Type B pancreatic cell (in vitro differentiated cells): ENCODE results near the gene TINCR. TPM values are rescaled to one million over a fixed set of nuclear protein-coding genes. Genes with fewer than 3 reads are reported as not detected.

Experiments
- DNase-seq: peaks from one replicate; pipeline ENCODE4 v3.0.0; 2021; ENCODE audit warnings: mixed read lengths; ENCODE audit not compliant: unreplicated experiment; ENCODE audit errors: extremely low spot score
- H3K27ac Mint-ChIP-seq: 2 replicates; pipeline ENCODE4 v1.8.0; 2021; ENCODE audit warnings: mild to moderate bottlenecking, mixed read lengths
- H3K27me3 Mint-ChIP-seq: 2 replicates; pipeline ENCODE4 v1.8.0; 2021; ENCODE audit warnings: mixed read lengths
- H3K36me3 Mint-ChIP-seq: 2 replicates; pipeline ENCODE4 v1.8.0; 2021; ENCODE audit warnings: mixed read lengths
- H3K4me1 Mint-ChIP-seq: one replicate; pipeline ENCODE4 v1.8.0; 2021; ENCODE audit warnings: mixed read lengths; ENCODE audit not compliant: unreplicated experiment
- H3K4me3 Mint-ChIP-seq: 2 replicates; pipeline ENCODE4 v1.8.0; 2021; ENCODE audit warnings: mild to moderate bottlenecking, mixed read lengths
- H3K9me3 Mint-ChIP-seq: 2 replicates; pipeline ENCODE4 v1.8.0; 2021; ENCODE audit warnings: mixed read lengths
- CTCF ChIP-seq: fragments of 200-600 bp; sonication (generic); conservative IDR thresholded peaks from 2 replicates; pipeline ENCODE4 v1.5.0; 2021; ENCODE audit warnings: antibody characterized with exemption, mild to moderate bottlenecking
- total RNA-seq: library from RNA; stranded (reverse); gene quantifications from 2 replicates; pipeline ENCODE4 v1.2.1, GENCODE V29; 2021; ENCODE audit warnings: low replicate concordance

Gene TINCR
- total RNA-seq, 1 donor from 2014 or later, result 9.0 TPM

DNA sequence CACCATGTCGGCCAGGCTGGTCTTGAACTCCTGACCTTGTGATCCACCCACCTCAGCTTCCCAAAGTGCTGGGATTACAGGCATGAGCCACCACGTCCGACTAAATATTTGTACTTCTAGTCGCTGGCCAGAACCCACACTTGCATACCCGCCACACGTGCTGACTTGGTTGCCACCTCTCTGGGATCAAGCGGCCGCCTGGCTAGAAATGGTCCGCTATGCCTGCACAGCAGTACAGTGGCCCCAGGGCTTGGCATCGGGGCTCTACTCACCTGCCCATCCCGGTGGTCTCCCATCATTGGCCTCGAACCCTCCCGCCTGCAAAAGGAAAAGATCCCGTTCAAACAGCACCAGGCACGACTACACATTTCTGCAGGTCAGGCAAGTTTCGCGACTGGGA is 23.7 kb upstream of the TINCR start:
- Mint-ChIP-seq H3K4me3 (no peak overlapping the region), H3K27ac (no peak overlapping the region), H3K4me1 (peaks cover 9% of the 10 kb centered on the region), H3K36me3 (peaks cover 26% of the 10 kb centered on the region), H3K9me3 (no peaks in the 10 kb centered on the region), H3K27me3 (no peaks in the 10 kb centered on the region)
- no peak for DNase-seq
- TF ChIP-seq CTCF, result no peak

DNA sequence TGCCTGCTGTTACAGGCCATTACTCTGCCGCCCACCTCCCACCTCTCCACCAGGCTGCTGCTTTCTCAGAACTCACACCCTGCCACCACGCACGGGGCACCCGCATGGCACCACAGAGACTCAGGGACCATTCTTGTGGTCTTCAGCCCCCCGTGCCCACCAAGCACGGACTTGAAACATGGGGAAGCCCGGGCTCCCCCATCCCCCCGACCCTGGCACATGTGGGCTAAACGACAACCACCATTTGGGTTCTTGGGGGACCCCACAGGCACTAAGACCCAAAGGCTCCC is 23.1 kb upstream of the TINCR start:
- H3K27ac Mint-ChIP-seq, result no peak overlapping the region

GRCh38 chr19:5590151-5590864 is 22.6 kb upstream of the TINCR start:
- Mint-ChIP-seq H3K9me3 (no peaks in the 10 kb centered on the region), H3K4me1 (peaks cover 15% of the 10 kb centered on the region), H3K27ac (no peak overlapping the region), H3K36me3 (peaks cover 23% of the 10 kb centered on the region), H3K27me3 (no peaks in the 10 kb centered on the region), H3K4me3 (no peak overlapping the region)
- TF ChIP-seq CTCF, result no peak
- no peak for DNase-seq

More for the DNA sequence above, 23.1 kb upstream of the TINCR start:
- no peak for DNase-seq
- Mint-ChIP-seq H3K4me1 (peaks cover 10% of the 10 kb centered on the region), H3K9me3 (no peaks in the 10 kb centered on the region), H3K27me3 (no peaks in the 10 kb centered on the region), H3K36me3 (peaks cover 25% of the 10 kb centered on the region), H3K4me3 (no peak overlapping the region)
- TF ChIP-seq CTCF, result no peak

GRCh38 chr19:5588906-5589676 is 21.3 kb upstream of the TINCR start:
- H3K36me3 Mint-ChIP-seq, result peaks cover 20% of the 10 kb centered on the region
- H3K27ac Mint-ChIP-seq, result no peak overlapping the region
- no peaks in the 10 kb centered on the region for H3K9me3 Mint-ChIP-seq
- no peaks in the 10 kb centered on the region for H3K27me3 Mint-ChIP-seq
- no peak for TF ChIP-seq CTCF
- DNase-seq, result no peak
- H3K4me1 Mint-ChIP-seq, result peaks cover 15% of the 10 kb centered on the region
- H3K4me3 Mint-ChIP-seq, result no peak overlapping the region

DNA sequence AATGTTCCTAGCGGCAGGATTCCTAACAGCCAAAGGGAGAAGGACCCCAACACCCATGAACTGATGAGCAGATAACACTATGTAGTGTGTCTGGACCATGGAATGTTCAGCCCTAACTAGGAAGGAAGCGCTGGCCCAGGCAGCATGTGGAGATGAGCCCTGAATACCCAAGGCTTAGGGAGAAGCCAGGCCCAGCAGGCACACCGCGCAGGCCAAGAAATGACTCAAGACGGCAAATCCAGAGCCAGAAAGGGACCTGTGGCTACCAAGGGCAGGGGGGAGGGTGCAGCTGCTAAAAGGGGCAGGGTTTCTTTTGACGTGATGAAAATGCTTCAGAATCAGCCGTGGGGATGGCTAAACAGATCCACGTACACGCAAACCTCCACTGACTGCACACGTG is 20.7 kb upstream of the TINCR start:
- no peaks in the 10 kb centered on the region for H3K27me3 Mint-ChIP-seq
- DNase-seq, result no peak
- H3K36me3 Mint-ChIP-seq, result peaks cover 18% of the 10 kb centered on the region
- H3K4me3 Mint-ChIP-seq, result no peak overlapping the region
- no peak for TF ChIP-seq CTCF
- H3K27ac Mint-ChIP-seq, result no peak overlapping the region
- no peaks in the 10 kb centered on the region for H3K9me3 Mint-ChIP-seq
- peaks cover 14% of the 10 kb centered on the region for H3K4me1 Mint-ChIP-seq
